ENCODE results near the gene KANSL1.

Gene KANSL1

DNA sequence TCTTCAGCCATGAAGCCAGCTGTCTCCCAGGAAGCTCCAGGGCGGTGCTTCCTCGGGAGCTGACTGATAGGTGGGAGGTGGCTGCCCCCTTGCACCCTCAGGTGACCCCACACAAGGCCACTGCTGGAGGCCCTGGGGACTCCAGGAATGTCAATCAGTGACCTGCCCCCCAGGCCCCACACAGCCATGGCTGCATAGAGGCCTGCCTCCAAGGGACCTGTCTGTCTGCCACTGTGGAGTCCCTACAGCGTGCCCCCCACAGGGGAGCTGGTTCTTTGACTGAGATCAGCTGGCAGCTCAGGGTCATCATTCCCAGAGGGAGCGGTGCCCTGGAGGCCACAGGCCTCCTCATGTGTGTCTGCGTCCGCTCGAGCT is 180.1 kb downstream of the KANSL1 start:
- no peak for DNase-seq (ENCODE audit: low read depth)
- no peak overlapping the region for H3K4me3 ChIP-seq (ENCODE audit: low read depth, low read length)
- no peak for TF ChIP-seq CTCF (IDR thresholded peaks at IDR 0.05; ENCODE audit: low read depth, low read length)
- TF ChIP-seq MYC (IDR thresholded peaks at IDR 0.05; ENCODE audit: low read depth, low read length), result no peak
- TF ChIP-seq POLR2A (IDR thresholded peaks at IDR 0.05; ENCODE audit: extremely low read depth, insufficient read length), result no peak
- no peak for TF ChIP-seq MAX (IDR thresholded peaks at IDR 0.05; ENCODE audit: low read depth, low read length)

DNA sequence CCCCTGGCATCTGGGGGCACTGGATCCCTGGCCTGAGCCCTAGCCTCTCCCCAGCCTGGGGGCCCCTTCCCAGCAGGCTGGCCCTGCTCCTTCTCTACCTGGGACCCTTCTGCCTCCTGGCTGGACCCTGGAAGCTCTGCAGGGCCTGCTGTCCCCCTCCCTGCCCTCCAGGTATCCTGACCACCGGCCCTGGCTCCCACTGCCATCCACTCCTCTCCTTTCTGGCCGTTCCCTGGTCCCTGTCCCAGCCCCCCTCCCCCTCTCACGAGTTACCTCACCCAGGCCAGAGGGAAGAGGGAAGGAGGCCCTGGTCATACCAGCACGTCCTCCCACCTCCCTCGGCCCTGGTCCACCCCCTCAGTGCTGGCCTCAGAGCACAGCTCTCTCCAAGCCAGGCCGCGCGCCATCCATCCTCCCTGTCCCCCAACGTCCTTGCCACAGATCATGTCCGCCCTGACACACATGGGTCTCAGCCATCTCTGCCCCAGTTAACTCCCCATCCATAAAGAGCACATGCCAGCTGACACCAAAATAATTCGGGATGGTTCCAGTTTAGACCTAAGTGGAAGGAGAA is 180.6 kb downstream of the KANSL1 start:
- no peak for DNase-seq (ENCODE audit: low read depth)
- no peak overlapping the region for H3K4me3 ChIP-seq (ENCODE audit: low read depth, low read length)
- TF ChIP-seq MYC (IDR thresholded peaks at IDR 0.05; ENCODE audit: low read depth, low read length) (no peak), CTCF (IDR thresholded peaks at IDR 0.05; ENCODE audit: low read depth, low read length) (no peak), MAX (IDR thresholded peaks at IDR 0.05; ENCODE audit: low read depth, low read length) (no peak), POLR2A (IDR thresholded peaks at IDR 0.05; ENCODE audit: extremely low read depth, insufficient read length) (no peak)

DNA sequence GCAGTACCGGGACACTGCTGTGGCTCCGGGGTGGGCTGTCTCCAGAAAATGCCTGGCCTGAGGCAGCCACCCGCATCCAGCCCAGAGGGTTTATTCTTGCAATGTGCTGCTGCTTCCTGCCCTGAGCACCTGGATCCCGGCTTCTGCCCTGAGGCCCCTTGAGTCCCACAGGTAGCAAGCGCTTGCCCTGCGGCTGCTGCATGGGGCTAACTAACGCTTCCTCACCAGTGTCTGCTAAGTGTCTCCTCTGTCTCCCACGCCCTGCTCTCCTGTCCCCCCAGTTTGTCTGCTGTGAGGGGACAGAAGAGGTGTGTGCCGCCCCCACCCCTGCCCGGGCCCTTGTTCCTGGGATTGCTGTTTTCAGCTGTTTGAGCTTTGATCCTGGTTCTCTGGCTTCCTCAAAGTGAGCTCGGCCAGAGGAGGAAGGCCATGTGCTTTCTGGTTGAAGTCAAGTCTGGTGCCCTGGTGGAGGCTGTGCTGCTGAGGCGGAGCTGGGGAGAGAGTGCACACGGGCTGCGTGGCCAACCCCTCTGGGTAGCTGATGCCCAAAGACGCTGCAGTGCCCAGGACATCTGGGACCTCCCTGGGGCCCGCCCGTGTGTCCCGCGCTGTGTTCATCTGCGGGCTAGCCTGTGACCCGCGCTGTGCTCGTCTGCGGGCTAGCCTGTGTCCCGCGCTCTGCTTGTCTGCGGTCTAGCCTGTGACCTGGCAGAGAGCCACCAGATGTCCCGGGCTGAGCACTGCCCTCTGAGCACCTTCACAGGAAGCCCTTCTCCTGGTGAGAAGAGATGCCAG is 181.3 kb downstream of the KANSL1 start:
- H3K4me3 ChIP-seq (ENCODE audit: low read depth, low read length), result no peak overlapping the region
- no peak for DNase-seq (ENCODE audit: low read depth)
- TF ChIP-seq MAX (IDR thresholded peaks at IDR 0.05; ENCODE audit: low read depth, low read length) (0 out of 2 replicates have a peak, but pooled peaks have one; percentile 14), CTCF (IDR thresholded peaks at IDR 0.05; ENCODE audit: low read depth, low read length) (no peak)

DNA sequence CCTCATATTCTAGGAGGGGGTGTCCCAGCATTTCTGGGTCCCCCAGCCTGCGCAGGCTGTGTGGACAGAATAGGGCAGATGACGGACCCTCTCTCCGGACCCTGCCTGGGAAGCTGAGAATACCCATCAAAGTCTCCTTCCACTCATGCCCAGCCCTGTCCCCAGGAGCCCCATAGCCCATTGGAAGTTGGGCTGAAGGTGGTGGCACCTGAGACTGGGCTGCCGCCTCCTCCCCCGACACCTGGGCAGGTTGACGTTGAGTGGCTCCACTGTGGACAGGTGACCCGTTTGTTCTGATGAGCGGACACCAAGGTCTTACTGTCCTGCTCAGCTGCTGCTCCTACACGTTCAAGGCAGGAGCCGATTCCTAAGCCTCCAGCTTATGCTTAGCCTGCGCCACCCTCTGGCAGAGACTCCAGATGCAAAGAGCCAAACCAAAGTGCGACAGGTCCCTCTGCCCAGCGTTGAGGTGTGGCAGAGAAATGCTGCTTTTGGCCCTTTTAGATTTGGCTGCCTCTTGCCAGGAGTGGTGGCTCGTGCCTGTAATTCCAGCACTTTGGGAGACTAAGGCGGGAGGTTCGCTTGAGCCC is 182.5 kb downstream of the KANSL1 start:
- TF ChIP-seq POLR2A (IDR thresholded peaks at IDR 0.05; ENCODE audit: extremely low read depth, insufficient read length), result no peak
- no peak for TF ChIP-seq MAX (IDR thresholded peaks at IDR 0.05; ENCODE audit: low read depth, low read length)
- no peak for TF ChIP-seq CTCF (IDR thresholded peaks at IDR 0.05; ENCODE audit: low read depth, low read length)
- TF ChIP-seq MYC (IDR thresholded peaks at IDR 0.05; ENCODE audit: low read depth, low read length), result no peak
- H3K4me3 ChIP-seq (ENCODE audit: low read depth, low read length), result no peak overlapping the region
- DNase-seq (ENCODE audit: low read depth), result no peak

GRCh38 chr17:46009681-46010596 is 183.3 kb downstream of the KANSL1 start:
- peak; percentile 46 for DNase-seq (ENCODE audit: low read depth)
- H3K4me3 ChIP-seq (ENCODE audit: low read depth, low read length), result no peak overlapping the region
- TF ChIP-seq POLR2A (IDR thresholded peaks at IDR 0.05; ENCODE audit: extremely low read depth, insufficient read length), result no peak
- no peak for TF ChIP-seq MAX (IDR thresholded peaks at IDR 0.05; ENCODE audit: low read depth, low read length)
- TF ChIP-seq CTCF (IDR thresholded peaks at IDR 0.05; ENCODE audit: low read depth, low read length), result no peak
- TF ChIP-seq MYC (IDR thresholded peaks at IDR 0.05; ENCODE audit: low read depth, low read length), result no peak

All from NB4 (cell line).